Measurements from ENCODE around the gene OR10H4.
"Not testable (repeated sequence)": the region's sequence is repeated elsewhere in the genome, so short reads cannot be mapped to it uniquely, and the experiment has no call there.

OR10H4 gene, protein sequence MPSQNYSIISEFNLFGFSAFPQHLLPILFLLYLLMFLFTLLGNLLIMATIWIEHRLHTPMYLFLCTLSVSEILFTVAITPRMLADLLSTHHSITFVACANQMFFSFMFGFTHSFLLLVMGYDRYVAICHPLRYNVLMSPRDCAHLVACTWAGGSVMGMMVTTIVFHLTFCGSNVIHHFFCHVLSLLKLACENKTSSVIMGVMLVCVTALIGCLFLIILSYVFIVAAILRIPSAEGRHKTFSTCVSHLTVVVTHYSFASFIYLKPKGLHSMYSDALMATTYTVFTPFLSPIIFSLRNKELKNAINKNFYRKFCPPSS

DNA sequence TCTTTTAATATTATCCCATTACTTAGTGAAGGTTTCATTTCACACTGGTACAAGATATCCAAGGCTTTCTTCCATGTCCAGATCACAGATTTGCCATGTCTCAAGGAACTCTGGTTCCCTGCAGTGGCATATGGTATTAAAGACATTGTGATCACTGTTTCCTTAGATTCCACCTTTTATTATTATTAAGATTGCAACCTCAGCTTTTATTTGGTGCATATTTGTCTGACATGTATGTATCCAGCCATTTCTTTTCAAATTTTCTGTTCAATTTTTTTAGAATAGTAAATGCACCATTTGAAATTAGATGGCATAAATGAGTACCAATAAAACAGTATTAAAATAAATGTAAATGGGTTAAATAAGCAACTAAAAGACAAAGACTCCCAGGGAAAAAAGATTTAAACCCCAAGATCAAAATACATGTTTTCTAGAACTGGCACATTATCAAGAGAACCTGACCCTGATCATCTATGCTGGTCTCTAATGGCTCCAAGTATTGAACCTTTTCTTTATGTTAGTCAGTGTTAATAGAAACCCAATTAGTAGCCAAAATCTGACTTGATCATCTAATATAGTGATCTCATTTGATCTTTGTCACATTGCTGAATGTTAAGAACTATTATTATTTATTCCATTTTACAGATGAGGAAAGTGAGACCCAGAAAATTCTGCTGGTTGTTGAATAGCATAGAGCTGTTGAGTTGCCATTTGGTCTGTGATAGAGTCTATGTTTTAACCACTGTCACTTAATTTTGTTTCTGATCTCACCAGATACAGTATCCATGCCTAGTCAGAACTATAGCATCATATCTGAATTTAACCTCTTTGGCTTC is at the start of gene OR10H4:
OR10H4 (plus strand) TSS at position 786 of the 836 bp plus-strand sequence; CDS start at position 786, 0 bp downstream.
- no peak for DNase-seq (ENCODE audit: low read depth)

DNA sequence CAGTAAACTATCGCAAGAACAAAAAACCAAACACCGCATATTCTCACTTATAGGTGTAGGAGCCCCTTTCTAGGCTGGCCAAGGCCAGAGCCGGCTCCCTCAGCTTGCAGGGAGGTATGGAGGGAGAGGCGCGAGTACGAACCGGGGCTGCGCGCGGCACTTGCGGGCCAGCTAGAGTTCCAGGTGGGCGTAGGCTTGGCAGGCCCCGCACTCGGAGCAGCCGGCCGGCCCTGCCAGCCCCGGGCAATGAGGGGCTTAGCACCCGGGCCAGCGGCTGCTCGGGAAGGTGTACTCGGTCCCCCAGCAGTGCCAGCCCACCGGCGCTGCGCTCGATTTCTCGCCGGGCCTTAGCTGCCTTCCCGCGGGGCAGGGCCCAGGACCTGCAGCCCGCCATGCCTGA is 49.2 kb upstream of the OR10H4 start:
- DNase-seq (ENCODE audit: low read depth): not testable (repeated sequence)

DNA sequence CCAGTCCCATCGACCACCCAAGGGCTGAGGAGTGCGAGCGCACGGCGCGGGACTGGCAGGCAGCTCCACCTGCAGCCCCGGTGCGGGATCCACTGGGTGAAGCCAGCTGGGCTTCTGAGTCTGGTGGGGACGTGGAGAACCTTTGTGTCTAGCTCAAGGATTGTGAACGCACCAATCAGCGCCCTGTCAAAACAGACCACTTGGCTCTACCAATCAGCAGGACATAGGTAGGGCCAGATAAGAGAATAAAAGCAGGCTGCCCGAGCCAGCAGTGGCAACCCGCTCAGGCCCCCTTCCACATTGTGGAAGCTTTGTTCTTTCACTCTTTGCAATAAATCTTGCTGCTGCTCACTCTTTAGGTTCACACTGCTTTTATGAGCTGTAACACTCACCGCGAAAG is 48.8 kb upstream of the OR10H4 start:
- DNase-seq (ENCODE audit: low read depth): not testable (repeated sequence)

DNA sequence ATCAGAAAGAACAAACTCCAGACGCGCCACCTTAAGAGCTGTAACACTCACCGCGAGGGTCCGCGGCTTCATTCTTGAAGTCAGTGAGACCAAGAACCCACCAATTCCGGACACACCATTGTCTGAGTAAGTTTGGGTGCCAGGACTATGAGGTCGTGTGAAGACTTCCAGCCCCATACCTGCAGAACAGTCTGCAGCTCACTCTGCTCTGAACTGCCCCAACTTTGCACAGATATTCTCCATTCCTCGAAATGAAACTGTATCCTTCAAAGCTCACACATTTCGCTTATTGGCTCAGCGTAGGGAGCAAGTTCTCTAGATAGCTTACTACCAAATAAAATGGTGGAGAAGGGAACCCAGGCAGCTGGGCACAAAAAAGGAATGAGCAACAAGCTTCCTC is 48.3 kb upstream of the OR10H4 start:
- DNase-seq (ENCODE audit: low read depth): no peak

DNA sequence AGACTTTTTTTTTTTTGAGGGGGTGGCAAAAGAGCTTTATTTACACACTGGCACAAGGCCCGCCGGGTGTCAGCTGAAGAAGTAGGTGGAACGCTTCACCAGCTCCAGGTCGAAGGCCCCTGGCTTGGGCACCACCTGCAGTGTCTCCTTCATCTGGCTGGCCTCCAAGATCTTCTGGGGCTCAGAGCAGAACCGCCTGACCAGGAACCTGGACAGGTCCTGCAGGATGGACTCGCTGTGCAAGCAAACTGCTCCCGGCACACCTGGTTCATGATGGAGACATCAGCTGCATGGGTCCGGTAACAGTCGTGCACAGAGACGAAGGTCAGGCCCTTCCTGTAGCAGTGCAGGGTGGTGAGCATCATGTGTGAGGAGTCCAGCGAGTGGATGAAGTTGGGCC is 46.6 kb upstream of the OR10H4 start:
- DNase-seq (ENCODE audit: low read depth): no peak

DNA sequence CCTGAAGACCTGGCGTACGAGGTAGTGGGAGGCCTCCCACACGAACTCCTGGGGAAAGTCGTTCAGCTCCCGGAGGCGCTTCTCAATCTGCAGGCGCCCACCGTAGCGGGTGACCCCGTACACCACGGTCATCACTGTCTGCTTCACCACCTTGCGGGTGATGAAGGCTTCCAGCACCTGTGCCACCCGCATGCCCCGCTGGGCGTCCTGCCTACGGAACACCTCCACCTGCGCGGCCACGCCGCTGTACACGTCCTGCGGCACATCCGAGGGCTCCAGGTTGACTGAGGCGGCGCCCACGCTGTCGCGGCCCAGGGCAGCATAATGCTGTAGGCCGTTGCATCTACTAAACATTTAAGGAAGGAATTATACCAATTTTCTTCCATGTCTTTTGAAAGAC is 45.9 kb upstream of the OR10H4 start:
- DNase-seq (ENCODE audit: low read depth): not testable (repeated sequence)

DNA sequence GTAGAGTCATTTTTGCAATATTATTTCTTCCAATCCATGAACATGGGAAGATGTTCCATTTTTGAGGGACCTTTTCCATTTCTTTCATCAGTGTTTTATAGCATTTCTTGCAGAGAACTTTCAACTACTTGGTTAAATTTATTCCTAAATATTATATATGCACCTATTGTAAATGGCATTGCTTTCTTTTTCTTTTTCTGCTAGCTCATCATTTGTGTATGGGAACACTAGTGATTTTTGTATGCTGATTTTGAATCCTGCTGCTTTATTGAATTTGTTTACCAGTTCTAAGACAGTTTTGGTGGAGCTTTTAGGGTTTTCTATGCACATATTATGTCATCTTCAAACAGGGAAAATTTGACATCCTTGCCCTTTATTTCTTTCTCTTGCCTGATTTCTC is 43.8 kb upstream of the OR10H4 start:
- DNase-seq (ENCODE audit: low read depth): no peak

DNA sequence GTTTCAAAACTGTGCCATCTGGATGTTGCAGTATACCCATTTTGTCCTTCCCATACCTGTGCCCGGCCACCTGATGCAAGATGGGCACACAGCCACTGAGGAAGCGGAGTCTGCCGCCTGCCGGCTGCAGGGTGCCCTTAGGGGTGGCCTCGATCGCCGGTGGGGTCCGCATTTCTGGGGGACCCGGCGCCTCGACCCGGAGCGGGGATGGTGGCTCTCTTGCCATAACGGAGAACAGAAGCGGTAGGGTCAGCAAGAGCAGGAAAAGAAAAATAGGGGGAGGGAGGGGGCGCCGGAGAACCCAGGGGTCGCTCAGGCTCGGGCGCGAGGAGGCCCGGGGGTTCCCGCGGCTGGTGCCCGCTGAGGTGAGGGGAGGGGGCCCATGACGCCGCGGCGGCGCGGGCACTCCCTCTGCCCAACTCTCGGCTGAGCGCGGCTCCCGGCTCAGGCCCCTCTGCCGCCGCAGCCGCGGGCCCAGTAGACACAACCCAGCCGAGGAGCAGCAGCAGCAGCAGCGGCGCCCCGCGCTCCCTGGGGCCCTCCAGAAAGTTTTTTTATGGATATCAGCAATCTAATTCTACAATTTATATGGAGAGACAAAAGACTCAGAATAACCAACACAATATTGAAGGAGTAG is 37.1 kb upstream of the OR10H4 start:
- DNase-seq (ENCODE audit: low read depth): no peak

DNA sequence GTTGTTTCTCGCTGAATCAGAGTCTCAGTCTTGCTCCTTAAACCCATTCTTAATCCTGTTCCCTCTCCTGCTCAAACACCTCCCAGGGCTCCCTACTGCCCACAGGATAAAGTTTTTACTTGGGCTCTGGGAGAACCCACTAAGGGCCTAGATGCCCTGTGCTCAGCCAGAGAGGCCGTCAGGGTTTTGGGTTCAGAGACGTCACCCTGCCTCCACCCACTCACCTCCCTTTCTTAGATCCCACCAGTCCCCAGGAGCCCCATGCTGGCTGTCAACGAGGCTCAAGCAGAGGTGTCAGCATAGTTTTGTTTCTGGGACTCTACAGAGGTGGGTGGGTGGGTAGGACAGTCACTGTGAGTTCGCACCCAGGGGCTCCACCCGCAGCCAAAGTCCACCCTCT is 35.4 kb upstream of the OR10H4 start:
- no peak for DNase-seq (ENCODE audit: low read depth)

DNA sequence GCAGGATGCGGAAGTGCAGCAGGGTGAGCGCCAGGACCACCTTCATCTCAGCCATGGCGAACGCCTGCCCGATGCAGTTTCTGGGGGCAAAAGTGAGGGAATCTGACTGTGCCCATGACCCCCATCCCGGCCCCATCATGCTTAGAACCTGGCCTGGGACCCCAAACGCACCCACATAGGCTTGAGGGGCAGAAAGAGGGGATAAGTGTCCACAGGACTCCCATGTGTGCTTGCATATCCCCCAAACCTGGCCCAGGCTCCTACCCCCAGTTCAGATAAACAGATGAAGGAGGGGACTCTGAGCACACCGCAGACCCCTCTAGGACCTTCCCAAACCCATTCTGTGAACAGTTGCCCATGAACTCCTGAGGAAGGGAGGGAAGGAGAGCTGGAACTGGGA is 35.0 kb upstream of the OR10H4 start:
- no peak for DNase-seq (ENCODE audit: low read depth)

DNA sequence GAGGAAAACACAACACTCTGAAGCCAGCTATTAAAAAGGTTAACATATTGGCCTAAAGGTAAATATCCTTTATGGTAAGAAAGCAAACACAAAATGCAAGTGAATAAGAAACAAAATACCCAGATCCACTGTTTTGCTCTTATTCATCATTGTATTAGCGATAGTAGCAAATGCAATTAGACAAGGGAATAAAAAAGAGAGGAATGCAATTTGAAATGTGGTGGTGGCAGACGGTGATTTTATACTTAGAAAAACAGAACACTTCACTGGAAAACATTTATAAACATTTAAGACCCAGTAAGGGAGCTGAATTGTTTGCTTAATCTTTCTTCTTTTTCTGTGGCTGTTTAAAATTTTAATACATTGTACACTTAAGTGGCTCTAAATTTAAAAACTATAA is 33.7 kb upstream of the OR10H4 start:
- DNase-seq (ENCODE audit: low read depth): no peak

DNA sequence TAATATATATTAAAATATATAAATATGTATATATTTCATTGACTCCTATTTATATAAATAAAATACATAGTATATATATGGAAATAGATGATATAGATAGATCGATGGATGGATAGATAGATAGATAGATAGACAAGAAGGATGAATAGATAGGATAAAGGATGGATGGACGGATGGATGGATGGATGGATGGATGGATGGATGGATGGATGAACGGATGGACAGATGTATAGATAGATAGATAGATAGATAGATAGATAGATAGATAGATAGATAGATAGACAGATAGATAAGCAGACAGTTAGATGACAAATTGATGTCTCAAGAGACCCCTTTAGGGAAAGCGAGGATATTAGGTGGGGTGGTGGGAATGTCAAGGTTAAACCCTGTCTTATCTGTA is 29.6 kb upstream of the OR10H4 start:
- no peak for DNase-seq (ENCODE audit: low read depth)

DNA sequence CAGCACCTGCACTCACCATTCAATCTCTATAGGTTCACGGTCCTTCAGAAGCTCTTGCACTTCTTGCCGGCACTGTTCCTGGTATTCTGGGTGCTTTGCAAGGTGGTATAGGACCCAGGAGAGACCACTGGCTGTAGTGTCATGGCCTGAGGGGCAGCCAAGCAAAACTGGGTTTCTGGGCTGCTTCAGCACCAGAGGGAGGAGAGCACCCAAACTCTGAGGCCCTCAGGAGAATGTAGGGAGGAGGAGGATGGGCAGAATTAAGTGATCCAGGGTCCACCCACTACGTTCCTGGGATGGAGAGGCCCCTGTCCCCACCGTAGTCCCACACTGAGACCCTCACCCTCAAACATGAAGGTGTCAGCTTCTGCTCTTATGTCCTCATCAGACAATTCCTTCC is 26.8 kb upstream of the OR10H4 start:
- no peak for DNase-seq (ENCODE audit: low read depth)

DNA sequence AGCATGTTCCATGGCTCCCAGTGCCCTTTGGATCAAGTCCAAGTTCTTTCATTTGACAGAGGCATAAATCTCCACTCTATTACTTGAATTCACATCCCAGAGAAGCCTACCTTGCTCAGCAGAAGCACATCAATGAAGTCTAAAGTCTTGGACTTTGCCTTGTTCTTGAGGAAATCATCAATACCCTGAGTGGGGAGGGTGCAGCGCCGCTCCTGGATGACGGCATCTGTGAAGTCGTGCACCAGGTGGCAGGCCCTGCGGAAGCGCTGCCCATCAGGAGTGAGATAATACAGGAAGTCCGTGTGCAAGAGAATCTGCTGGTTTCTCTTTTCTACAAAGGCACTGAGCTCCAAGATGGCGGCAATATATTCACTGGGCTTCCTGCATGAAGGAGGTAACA is 25.1 kb upstream of the OR10H4 start:
- DNase-seq (ENCODE audit: low read depth): no peak

DNA sequence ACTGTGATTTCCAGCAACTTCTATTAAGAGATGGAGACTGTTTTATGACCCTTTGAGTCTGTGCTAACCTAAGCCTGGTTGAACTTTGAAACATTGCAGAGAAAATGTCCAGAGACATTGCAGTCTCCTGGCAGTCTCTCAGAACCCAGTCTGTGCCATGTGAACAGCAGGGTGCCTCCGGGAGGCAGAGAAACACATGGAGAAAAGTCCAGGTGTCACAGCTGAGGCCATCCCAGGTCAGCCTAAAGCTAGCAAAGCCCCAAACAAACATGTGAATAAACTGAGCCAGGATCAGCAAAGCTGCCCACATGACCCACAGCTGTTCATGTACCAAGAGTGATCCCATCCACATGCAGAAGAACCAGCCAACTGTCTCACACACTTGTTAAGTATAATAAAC is 22.3 kb upstream of the OR10H4 start:
- no peak for DNase-seq (ENCODE audit: low read depth)

DNA sequence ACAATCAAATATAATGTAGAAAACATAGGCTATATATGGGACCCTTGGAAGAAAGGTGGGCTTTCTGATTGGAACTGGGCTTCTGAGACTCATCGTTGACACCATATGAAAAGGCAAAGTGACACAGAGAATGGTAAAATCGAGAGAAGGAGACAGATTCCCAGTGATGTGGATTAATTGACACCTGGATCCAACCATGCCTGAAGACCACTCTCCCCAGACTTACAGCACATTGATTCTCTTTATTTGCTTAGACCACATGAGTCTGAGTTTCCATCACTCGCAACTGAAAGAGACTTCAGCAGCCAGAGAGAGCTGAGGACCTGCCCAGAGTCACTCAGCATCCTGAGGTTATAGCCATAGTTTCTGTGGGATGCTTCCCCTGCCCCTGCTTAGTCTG is 20.5 kb upstream of the OR10H4 start:
- no peak for DNase-seq (ENCODE audit: low read depth)

DNA sequence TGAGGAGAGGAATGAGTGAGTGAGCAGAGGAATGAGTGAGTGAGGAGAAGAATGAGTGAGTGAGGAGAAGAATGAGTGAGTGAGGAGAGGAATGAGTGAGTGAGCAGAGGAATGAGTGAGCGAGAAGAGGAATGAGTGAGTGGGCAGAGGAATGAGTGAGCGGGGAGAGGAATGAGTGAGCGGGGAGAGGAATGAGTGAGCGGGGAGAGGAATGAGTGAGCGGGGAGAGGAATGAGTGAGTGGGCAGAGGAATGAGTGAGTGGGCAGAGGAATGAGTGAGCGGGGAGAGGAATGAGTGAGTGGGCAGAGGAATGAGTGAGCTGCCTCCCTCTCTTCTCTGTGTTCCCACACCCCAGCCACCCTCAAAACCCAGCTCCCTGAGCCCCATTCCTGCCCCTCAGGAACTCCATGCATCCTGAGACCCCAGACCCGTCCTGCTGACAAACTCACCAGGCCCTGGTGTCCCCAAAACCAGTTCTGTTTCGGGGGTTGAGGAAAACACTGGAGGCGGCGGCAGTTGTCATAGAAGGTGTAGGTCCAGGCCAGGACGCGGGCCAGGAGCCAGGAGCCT is 15.0 kb upstream of the OR10H4 start:
- DNase-seq (ENCODE audit: low read depth): not testable (repeated sequence)

DNA sequence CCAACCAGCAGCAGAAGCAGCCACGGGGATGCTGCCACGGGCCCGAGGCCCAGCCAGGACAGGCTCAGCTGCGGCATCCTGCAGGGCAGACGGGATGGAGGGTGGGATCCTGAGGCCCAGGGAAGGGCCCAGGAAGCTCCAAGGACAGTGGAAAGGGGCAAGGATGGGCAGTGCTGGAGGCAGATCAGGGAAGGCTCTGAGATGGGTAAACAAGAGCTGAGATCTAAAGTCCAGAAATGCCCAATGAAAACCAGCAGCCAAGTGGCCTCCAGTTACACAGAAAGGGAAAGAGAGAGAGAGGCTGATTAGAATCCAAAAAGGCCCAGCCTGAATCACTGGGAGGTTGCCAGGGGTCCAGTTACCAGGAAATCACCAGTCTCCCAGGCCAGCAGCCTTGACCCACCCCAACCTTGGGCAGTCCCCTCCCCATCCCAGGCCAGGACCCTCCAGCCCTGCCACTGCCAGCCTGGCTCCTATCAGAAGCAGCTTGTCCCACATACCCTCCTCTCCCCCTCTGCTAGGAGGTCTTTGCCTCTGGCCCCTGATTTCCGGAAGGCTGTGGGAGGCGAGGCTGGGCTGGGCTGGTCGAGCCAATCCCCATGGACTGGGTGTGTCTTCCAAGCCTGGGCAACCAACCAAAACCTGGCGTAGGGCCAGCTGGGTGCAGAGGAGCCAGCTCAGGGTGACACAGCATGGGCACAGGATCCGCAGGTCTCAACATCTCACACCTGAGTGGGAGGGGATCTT is 14.3 kb upstream of the OR10H4 start, which contains the start of gene CYP4F11:
CYP4F11 (minus strand) TSS at position 198 of the 747 bp plus-strand sequence; CDS start at position 77, 121 bp downstream.
- no peak for DNase-seq (ENCODE audit: low read depth)

DNA sequence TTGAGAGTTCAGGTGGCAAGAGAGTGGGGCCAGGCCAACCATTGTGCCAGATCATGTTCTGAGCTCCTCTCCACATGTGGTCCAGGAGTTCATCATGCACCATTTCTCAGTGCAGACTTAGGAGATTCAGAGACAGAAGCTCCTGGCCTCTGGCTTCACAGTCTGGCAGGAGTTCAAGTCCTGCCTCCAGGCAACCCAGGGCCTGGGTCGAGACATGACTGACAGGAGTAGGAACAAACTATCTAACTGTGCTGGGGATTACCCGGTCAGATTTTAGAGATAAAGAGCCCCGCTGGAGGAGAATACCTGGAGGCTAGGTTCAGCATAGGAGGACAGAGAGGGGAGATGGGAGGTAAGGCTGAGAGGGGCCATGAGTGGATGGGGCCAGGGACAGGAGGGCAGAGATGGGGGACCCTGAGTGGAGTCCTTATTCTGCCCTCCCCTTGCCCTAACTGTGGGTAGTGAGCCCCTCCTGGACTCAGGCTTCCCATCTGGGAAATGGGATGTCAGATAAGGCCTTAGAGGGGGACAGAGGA is 13.6 kb upstream of the OR10H4 start:
- no peak for DNase-seq (ENCODE audit: low read depth)

DNA sequence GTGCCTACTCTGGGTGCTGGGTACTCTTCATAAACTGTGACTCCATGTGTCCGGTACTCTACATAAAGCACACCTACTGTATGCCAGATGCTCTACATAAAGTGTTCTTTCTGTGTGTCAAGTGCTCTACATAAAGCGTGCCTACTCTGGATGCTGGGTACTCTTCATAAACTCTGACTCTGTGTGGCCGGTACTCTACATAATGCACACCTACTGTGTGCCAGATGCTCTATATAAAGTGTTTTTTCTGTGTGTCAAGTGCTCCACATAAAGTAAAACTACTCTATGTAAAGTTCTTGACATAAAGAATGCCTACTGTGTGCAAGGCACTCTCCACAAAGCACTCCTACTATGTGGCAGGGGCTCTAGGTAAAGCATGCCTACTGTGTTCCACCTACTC is 12.6 kb upstream of the OR10H4 start:
- no peak for DNase-seq (ENCODE audit: low read depth)

DNA sequence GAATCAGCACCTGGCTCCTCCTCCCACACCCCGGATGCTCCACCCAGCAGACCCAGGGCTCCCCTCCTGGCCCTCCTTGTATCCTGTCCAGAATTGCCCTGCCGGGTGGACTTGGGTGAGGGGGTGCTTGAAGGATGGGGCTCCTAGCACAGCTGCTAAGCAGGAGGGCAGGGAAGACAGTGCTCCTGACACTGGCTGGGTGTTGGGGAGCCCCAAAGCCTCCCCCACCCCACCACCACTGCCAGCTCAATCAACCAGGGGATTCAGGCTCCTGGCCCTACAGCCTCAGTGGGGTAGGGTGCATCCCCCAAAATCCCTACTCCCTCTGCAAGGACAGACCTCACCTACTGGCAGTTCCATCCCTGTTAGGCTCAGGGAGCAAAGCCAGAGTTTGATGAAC is 11.9 kb upstream of the OR10H4 start:
- DNase-seq (ENCODE audit: low read depth): no peak

DNA sequence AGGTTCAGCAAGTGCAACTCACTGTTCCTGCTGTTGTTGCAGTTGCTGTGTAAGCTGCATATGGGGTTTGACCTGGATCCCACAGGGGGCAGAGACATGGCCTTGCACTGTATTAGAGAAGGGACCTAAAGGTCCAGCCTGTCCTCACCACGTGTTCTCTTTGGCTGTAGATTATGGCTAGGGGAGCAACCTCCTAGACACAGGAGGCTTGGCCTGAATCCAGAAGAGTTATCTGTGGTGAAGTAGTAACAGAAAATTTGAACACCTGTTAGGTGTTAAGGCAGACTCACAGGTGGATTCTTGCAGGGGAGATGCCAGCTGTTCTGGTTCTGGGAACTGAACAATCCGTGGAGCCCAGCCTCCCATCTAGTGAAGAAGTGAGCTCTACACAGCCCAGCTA is 11.0 kb upstream of the OR10H4 start:
- no peak for DNase-seq (ENCODE audit: low read depth)
